Memory B cell (primary cell): ENCODE results near the gene TNIP3.

Source experiments
- ATAC-seq: fragments of 150-1000 bp; cut with Tn5 transposase; 2 replicates; pipeline ENCODE4 v1.10.0; 2021; ENCODE audit warnings: low read depth, mild to moderate bottlenecking, moderate library complexity
- DNase-seq, 2 donors: peaks; one replicate each; pipeline ENCODE4 v3.0.0; 2022; ENCODE audit warnings: low spot score in 2 of 2
- H3K27ac Mint-ChIP-seq: one replicate; pipeline ENCODE4 v1.8.0; 2022; ENCODE audit warnings: mild to moderate bottlenecking, moderate library complexity, mixed read lengths
- H3K27me3 Mint-ChIP-seq: one replicate; pipeline ENCODE4 v1.8.0; 2022; ENCODE audit warnings: mixed read lengths
- H3K36me3 Mint-ChIP-seq: one replicate; pipeline ENCODE4 v1.8.0; 2022; ENCODE audit warnings: mild to moderate bottlenecking, mixed read lengths
- H3K4me1 Mint-ChIP-seq: one replicate; pipeline ENCODE4 v1.8.0; 2022; ENCODE audit warnings: mixed read lengths
- H3K4me3 Mint-ChIP-seq: one replicate; pipeline ENCODE4 v1.8.0; 2022; ENCODE audit warnings: mild to moderate bottlenecking, moderate library complexity, mixed read lengths
- H3K9me3 Mint-ChIP-seq: one replicate; pipeline ENCODE4 v1.8.0; 2022; ENCODE audit warnings: mixed read lengths

TNIP3 gene

GRCh38 chr4:121100093-121100775 is 63.9 kb downstream of the TNIP3 start:
- no peak for DNase-seq
- Mint-ChIP-seq H3K36me3 (no peaks in the 10 kb centered on the region), H3K4me1 (no peaks in the 10 kb centered on the region), H3K27me3 (no peaks in the 10 kb centered on the region), H3K9me3 (peaks cover 1% of the 10 kb centered on the region), H3K4me3 (no peak overlapping the region), H3K27ac (no peak overlapping the region)
- ATAC-seq = no peak

- no peak for ATAC-seq
- Mint-ChIP-seq H3K36me3 (no peaks in the 10 kb centered on the region), H3K4me3 (no peak overlapping the region), H3K27me3 (no peaks in the 10 kb centered on the region), H3K9me3 (no peaks in the 10 kb centered on the region), H3K27ac (no peak overlapping the region), H3K4me1 (no peaks in the 10 kb centered on the region)
- no peak for DNase-seq
These were observed 65.9 kb downstream of the TNIP3 start for GRCh38 chr4:121098266-121098665.

GRCh38 chr4:121096629-121097028 is 67.5 kb downstream of the TNIP3 start:
- ATAC-seq (no peak), DNase-seq (no peak)
- Mint-ChIP-seq H3K27me3 (no peaks in the 10 kb centered on the region), H3K27ac (no peak overlapping the region), H3K9me3 (no peaks in the 10 kb centered on the region), H3K4me1 (no peaks in the 10 kb centered on the region), H3K4me3 (no peak overlapping the region), H3K36me3 (no peaks in the 10 kb centered on the region)

- Mint-ChIP-seq H3K4me3 (no peak overlapping the region), H3K9me3 (no peaks in the 10 kb centered on the region), H3K4me1 (no peaks in the 10 kb centered on the region), H3K27me3 (no peaks in the 10 kb centered on the region), H3K36me3 (no peaks in the 10 kb centered on the region), H3K27ac (no peak overlapping the region)
- ATAC-seq (no peak), DNase-seq (no peak)
These were observed 67.9 kb downstream of the TNIP3 start for GRCh38 chr4:121096191-121096590.

- DNase-seq (no peak), ATAC-seq (no peak)
- Mint-ChIP-seq H3K36me3 (no peaks in the 10 kb centered on the region), H3K4me3 (no peak overlapping the region), H3K4me1 (no peaks in the 10 kb centered on the region), H3K27me3 (no peaks in the 10 kb centered on the region), H3K27ac (no peak overlapping the region), H3K9me3 (no peaks in the 10 kb centered on the region)
These were observed 69.7 kb downstream of the TNIP3 start for GRCh38 chr4:121094297-121094966.

- H3K9me3 Mint-ChIP-seq = no peaks in the 10 kb centered on the region
These were observed 70.9 kb downstream of the TNIP3 start for GRCh38 chr4:121093261-121093660.

GRCh38 chr4:121091941-121092340 is 72.2 kb downstream of the TNIP3 start:
- no peaks in the 10 kb centered on the region for H3K9me3 Mint-ChIP-seq
- ATAC-seq = no peak
- H3K27ac Mint-ChIP-seq = no peak overlapping the region
- no peaks in the 10 kb centered on the region for H3K36me3 Mint-ChIP-seq
- H3K4me1 Mint-ChIP-seq = no peaks in the 10 kb centered on the region
- H3K27me3 Mint-ChIP-seq = no peaks in the 10 kb centered on the region
- H3K4me3 Mint-ChIP-seq = no peak overlapping the region
- DNase-seq = no peak

More at GRCh38 chr4:121093261-121093660, 70.9 kb downstream of the TNIP3 start:
- Mint-ChIP-seq H3K4me1 (no peaks in the 10 kb centered on the region), H3K36me3 (no peaks in the 10 kb centered on the region), H3K27me3 (no peaks in the 10 kb centered on the region), H3K4me3 (no peak overlapping the region), H3K27ac (no peak overlapping the region)
- ATAC-seq (no peak), DNase-seq (no peak)

- Mint-ChIP-seq H3K9me3 (no peaks in the 10 kb centered on the region), H3K27ac (no peak overlapping the region), H3K4me1 (no peaks in the 10 kb centered on the region), H3K36me3 (no peaks in the 10 kb centered on the region), H3K27me3 (peaks cover 3% of the 10 kb centered on the region), H3K4me3 (no peak overlapping the region)
- ATAC-seq (no peak), DNase-seq (no peak)
These were observed 75.3 kb downstream of the TNIP3 start for GRCh38 chr4:121088867-121089266.
